HepG2 (cell line): ENCODE data around the gene GASK1A. TPM values are rescaled to one million over a fixed set of nuclear protein-coding genes. Genes with fewer than 3 reads are reported as not detected.

Experiments
- BHLHE40 ChIP-seq: IDR thresholded peaks from 2 replicates; pipeline ENCODE4 v1.6.1; 2011; ENCODE audit warnings: low read length, improper control_type of control experiment
- GATAD2A ChIP-seq: IDR thresholded peaks from 2 replicates; pipeline ENCODE4 v1.6.1; 2016
- NCOA2 ChIP-seq: sonication (generic); formaldehyde crosslinking; IDR thresholded peaks from 2 replicates; pipeline ENCODE4 v1.8.0; 2022; ENCODE audit warnings: inconsistent platforms
- ONECUT2 ChIP-seq: sonication (generic); formaldehyde crosslinking; IDR thresholded peaks from 2 replicates; pipeline ENCODE4 v1.4.0; 2020; ENCODE audit warnings: missing genetic modification reagents
- PAX8 ChIP-seq: sonication (generic); formaldehyde crosslinking; IDR thresholded peaks from 2 replicates; pipeline ENCODE4 v1.8.0; 2022; ENCODE audit warnings: mild to moderate bottlenecking, missing genetic modification reagents, borderline replicate concordance
- PCBP1 ChIP-seq: fragments of 200-400 bp; formaldehyde crosslinking; IDR thresholded peaks from 2 replicates; pipeline ENCODE4 v1.6.1; 2017; ENCODE audit warnings: mild to moderate bottlenecking, low read depth, low read length, borderline replicate concordance
- SP1 ChIP-seq, 2 experiments: fragments of 450-650 bp in 1 of 2; sonication (generic) in 1 of 2; formaldehyde crosslinking in 1 of 2; IDR thresholded peaks; 2 replicates each; pipeline versions ENCODE4 v1.4.0 to v1.6.1; 2016 to 2020; ENCODE audit warnings: missing genetic modification reagents in 1 of 2
- ZNF17 ChIP-seq: sonication (generic); formaldehyde crosslinking; IDR thresholded peaks from 2 replicates; pipeline ENCODE4 v1.5.0; 2020; ENCODE audit warnings: mild to moderate bottlenecking, missing genetic modification reagents
- ZNF224 ChIP-seq: sonication (generic); formaldehyde crosslinking; IDR thresholded peaks from 2 replicates; pipeline ENCODE4 v1.5.0; 2020; ENCODE audit warnings: mild to moderate bottlenecking, missing genetic modification reagents
- ZNF776 ChIP-seq: sonication (generic); formaldehyde crosslinking; IDR thresholded peaks from 2 replicates; pipeline ENCODE4 v1.4.0; 2020; ENCODE audit warnings: mild to moderate bottlenecking, missing genetic modification reagents
- ZNF83 ChIP-seq: sonication (generic); formaldehyde crosslinking; IDR thresholded peaks from 2 replicates; pipeline ENCODE4 v1.4.0; 2020; ENCODE audit warnings: missing genetic modification reagents, mild to moderate bottlenecking, borderline replicate concordance
- polyA plus RNA-seq, 8 experiments: library from polyadenylated mRNA; depleted of rRNA in 3 of 8; stranded (reverse) in 7 of 8; unstranded in 1 of 8; fragments of >200 nt; fragmentation: Illumina TruSeq in 4 of 8; extraction: Trizol in 4 of 8; gene quantifications; 2 replicates each; pipeline versions ENCODE4 v1.2.1 to v1.2.3, GENCODE V29; 2011 to 2016; ENCODE audit warnings: low read depth in 4 of 8, missing spikeins in 1 of 8, mixed read lengths in 1 of 8; ENCODE audit not compliant: insufficient read depth in 1 of 8
- total RNA-seq, 5 experiments: library from RNA; depleted of rRNA; stranded (reverse); fragments of >200 nt; fragmentation: Illumina TruSeq; extraction: Trizol; gene quantifications; 2 replicates each; pipeline ENCODE4 v1.2.3, GENCODE V29; 2016; ENCODE audit warnings: low read depth in 1 of 5
- TF ChIP-seq, protein P1 (sequence below), 2 experiments: sonication (generic) in 1 of 2; formaldehyde crosslinking in 1 of 2; IDR thresholded peaks; 2 replicates each; pipeline versions ENCODE4 v1.5.1 to v1.6.1; 2011 to 2020; ENCODE audit warnings: borderline replicate concordance in 1 of 2, low read depth in 1 of 2, low read length in 1 of 2, mild to moderate bottlenecking in 1 of 2, missing genetic modification reagents in 1 of 2, moderate library complexity in 1 of 2
- TF ChIP-seq, protein P2 (sequence below): sonication (generic); formaldehyde crosslinking; conservative IDR thresholded peaks from 2 replicates; pipeline ENCODE4 v1.8.0; 2022; ENCODE audit warnings: low read depth, missing genetic modification reagents
- TF ChIP-seq, protein P3 (sequence below): sonication (generic); formaldehyde crosslinking; IDR thresholded peaks from 2 replicates; pipeline ENCODE4 v1.8.1; 2023; ENCODE audit warnings: missing genetic modification reagents, mild to moderate bottlenecking, borderline replicate concordance
- TF ChIP-seq, protein P4 (sequence below): sonication (generic); formaldehyde crosslinking; IDR thresholded peaks from 2 replicates; pipeline ENCODE4 v1.4.0; 2020; ENCODE audit warnings: missing genetic modification reagents
- TF ChIP-seq, protein P5 (sequence below): sonication (generic); formaldehyde crosslinking; IDR thresholded peaks from 2 replicates; pipeline ENCODE4 v1.5.1; 2020; ENCODE audit warnings: mild to moderate bottlenecking, missing genetic modification reagents, moderate library complexity

GASK1A gene
- total and polyA plus RNA-seq, 2 of the 13 experiments (the other 11 are each of a cell fraction or from before 2014, with no cell fraction given), result not detected

DNA sequence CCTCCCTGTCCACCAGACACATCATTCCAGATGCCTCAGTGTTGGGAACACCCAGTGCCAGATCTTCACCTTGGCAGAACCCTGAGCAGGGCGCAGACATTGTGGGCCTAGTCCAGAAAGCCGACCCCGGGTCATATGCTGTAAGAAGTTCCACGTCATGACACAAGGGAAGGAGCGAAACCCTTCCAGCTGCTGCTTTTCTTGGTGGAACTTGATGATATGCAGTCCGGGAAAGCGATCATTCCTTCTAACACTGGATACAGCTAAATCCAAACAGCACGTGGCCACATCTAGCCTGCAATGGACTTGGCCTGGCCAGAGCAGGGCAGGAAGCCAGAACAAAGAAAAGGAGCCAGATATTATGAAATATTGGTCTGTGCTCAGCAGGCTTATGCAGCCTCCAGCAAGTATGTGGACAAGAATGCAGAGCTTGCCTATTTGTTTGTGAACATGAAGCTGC, 22.0 kb downstream of the GASK1A start (continued):
- TF ChIP-seq, protein P1, sequence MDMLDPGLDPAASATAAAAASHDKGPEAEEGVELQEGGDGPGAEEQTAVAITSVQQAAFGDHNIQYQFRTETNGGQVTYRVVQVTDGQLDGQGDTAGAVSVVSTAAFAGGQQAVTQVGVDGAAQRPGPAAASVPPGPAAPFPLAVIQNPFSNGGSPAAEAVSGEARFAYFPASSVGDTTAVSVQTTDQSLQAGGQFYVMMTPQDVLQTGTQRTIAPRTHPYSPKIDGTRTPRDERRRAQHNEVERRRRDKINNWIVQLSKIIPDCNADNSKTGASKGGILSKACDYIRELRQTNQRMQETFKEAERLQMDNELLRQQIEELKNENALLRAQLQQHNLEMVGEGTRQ (IDR thresholded peaks at IDR 0.05; ENCODE audit: low read depth, low read length), result peak; percentile 25; the same call in 1 of the 2 replicates
- TF ChIP-seq, protein P1 (CRISPR knock-in tag; IDR thresholded peaks at IDR 0.05; ENCODE audit: borderline replicate concordance), result peak; percentile 63; the same call in 1 of the 2 replicates
- no peak for TF ChIP-seq ONECUT2
- TF ChIP-seq, protein P2, sequence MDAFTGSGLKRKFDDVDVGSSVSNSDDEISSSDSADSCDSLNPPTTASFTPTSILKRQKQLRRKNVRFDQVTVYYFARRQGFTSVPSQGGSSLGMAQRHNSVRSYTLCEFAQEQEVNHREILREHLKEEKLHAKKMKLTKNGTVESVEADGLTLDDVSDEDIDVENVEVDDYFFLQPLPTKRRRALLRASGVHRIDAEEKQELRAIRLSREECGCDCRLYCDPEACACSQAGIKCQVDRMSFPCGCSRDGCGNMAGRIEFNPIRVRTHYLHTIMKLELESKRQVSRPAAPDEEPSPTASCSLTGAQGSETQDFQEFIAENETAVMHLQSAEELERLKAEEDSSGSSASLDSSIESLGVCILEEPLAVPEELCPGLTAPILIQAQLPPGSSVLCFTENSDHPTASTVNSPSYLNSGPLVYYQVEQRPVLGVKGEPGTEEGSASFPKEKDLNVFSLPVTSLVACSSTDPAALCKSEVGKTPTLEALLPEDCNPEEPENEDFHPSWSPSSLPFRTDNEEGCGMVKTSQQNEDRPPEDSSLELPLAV (CRISPR knock-in tag), result no peak
- TF ChIP-seq ZNF17 (CRISPR knock-in tag), result no peak
- TF ChIP-seq ZNF776, result no peak
- TF ChIP-seq GATAD2A (CRISPR knock-in tag), result peak; percentile 38; the same call in 1 of the 2 replicates
- TF ChIP-seq, protein P3, sequence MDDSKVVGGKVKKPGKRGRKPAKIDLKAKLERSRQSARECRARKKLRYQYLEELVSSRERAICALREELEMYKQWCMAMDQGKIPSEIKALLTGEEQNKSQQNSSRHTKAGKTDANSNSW (CRISPR knock-in tag), result no peak
- TF ChIP-seq ZNF224 (CRISPR knock-in tag), result no peak
- peak; percentile 10; the same call in 1 of the 2 replicates for TF ChIP-seq BHLHE40
- TF ChIP-seq, protein P4, sequence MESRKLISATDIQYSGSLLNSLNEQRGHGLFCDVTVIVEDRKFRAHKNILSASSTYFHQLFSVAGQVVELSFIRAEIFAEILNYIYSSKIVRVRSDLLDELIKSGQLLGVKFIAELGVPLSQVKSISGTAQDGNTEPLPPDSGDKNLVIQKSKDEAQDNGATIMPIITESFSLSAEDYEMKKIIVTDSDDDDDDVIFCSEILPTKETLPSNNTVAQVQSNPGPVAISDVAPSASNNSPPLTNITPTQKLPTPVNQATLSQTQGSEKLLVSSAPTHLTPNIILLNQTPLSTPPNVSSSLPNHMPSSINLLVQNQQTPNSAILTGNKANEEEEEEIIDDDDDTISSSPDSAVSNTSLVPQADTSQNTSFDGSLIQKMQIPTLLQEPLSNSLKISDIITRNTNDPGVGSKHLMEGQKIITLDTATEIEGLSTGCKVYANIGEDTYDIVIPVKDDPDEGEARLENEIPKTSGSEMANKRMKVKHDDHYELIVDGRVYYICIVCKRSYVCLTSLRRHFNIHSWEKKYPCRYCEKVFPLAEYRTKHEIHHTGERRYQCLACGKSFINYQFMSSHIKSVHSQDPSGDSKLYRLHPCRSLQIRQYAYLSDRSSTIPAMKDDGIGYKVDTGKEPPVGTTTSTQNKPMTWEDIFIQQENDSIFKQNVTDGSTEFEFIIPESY (CRISPR knock-in tag), result no peak
- no peak for TF ChIP-seq SP1 (IDR thresholded peaks at IDR 0.05)
- TF ChIP-seq SP1 (CRISPR knock-in tag; IDR thresholded peaks at IDR 0.05), result no peak
- TF ChIP-seq, protein P5, sequence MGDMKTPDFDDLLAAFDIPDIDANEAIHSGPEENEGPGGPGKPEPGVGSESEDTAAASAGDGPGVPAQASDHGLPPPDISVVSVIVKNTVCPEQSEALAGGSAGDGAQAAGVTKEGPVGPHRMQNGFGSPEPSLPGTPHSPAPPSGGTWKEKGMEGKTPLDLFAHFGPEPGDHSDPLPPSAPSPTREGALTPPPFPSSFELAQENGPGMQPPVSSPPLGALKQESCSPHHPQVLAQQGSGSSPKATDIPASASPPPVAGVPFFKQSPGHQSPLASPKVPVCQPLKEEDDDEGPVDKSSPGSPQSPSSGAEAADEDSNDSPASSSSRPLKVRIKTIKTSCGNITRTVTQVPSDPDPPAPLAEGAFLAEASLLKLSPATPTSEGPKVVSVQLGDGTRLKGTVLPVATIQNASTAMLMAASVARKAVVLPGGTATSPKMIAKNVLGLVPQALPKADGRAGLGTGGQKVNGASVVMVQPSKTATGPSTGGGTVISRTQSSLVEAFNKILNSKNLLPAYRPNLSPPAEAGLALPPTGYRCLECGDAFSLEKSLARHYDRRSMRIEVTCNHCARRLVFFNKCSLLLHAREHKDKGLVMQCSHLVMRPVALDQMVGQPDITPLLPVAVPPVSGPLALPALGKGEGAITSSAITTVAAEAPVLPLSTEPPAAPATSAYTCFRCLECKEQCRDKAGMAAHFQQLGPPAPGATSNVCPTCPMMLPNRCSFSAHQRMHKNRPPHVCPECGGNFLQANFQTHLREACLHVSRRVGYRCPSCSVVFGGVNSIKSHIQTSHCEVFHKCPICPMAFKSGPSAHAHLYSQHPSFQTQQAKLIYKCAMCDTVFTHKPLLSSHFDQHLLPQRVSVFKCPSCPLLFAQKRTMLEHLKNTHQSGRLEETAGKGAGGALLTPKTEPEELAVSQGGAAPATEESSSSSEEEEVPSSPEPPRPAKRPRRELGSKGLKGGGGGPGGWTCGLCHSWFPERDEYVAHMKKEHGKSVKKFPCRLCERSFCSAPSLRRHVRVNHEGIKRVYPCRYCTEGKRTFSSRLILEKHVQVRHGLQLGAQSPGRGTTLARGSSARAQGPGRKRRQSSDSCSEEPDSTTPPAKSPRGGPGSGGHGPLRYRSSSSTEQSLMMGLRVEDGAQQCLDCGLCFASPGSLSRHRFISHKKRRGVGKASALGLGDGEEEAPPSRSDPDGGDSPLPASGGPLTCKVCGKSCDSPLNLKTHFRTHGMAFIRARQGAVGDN (CRISPR knock-in tag), result no peak
- no peak for TF ChIP-seq NCOA2 (CRISPR knock-in tag)
- TF ChIP-seq PCBP1, result no peak
- TF ChIP-seq ZNF83 (CRISPR knock-in tag), result no peak
- no peak for TF ChIP-seq PAX8
